NT2/D1 (cell line): ENCODE measurements around the gene RASL11A.
"Not testable (repeated sequence)": the region's sequence is repeated elsewhere in the genome, so short reads cannot be mapped to it uniquely, and the experiment has no call there.

Source experiments
- DNase-seq: peaks from one replicate; pipeline ENCODE4 v3.0.0-alpha.2; 2011; ENCODE audit warnings: low read depth, low spot score
- H3K27me3 ChIP-seq: 2 replicates; pipeline ENCODE4 v1.6.0; 2011; ENCODE audit warnings: mild to moderate bottlenecking; ENCODE audit not compliant: insufficient read length, insufficient read depth
- H3K36me3 ChIP-seq: 2 replicates; pipeline ENCODE4 v1.6.1; 2011; ENCODE audit warnings: mild to moderate bottlenecking, low read length, mixed read lengths; ENCODE audit not compliant: insufficient read depth, insufficient read length
- H3K4me1 ChIP-seq: 2 replicates; pipeline ENCODE4 v1.5.1; 2011; ENCODE audit not compliant: insufficient read depth, insufficient read length
- H3K4me3 ChIP-seq: 2 replicates; pipeline ENCODE4 v1.5.1; 2011; ENCODE audit warnings: low read depth; ENCODE audit not compliant: insufficient read length
- H3K9ac ChIP-seq: 2 replicates; pipeline ENCODE4 v1.6.0; 2011; ENCODE audit warnings: low read depth; ENCODE audit not compliant: insufficient read length
- H3K9me3 ChIP-seq: 2 replicates; pipeline ENCODE4 v1.5.1; 2011; ENCODE audit warnings: mild to moderate bottlenecking, low read length; ENCODE audit not compliant: insufficient read depth
- SUZ12 ChIP-seq: IDR thresholded peaks from 2 replicates; pipeline ENCODE4 v1.6.1; 2011; ENCODE audit not compliant: insufficient read length, insufficient read depth; ENCODE audit errors: extremely low read depth
- YY1 ChIP-seq: IDR thresholded peaks from 2 replicates; pipeline ENCODE4 v1.6.1; 2011; ENCODE audit not compliant: insufficient read length, insufficient read depth
- ZNF274 ChIP-seq: IDR thresholded peaks from 2 replicates; pipeline ENCODE4 v1.6.1; 2011; ENCODE audit warnings: mild to moderate bottlenecking, low read depth, low read length

RASL11A gene, protein sequence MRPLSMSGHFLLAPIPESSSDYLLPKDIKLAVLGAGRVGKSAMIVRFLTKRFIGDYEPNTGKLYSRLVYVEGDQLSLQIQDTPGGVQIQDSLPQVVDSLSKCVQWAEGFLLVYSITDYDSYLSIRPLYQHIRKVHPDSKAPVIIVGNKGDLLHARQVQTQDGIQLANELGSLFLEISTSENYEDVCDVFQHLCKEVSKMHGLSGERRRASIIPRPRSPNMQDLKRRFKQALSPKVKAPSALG

DNA sequence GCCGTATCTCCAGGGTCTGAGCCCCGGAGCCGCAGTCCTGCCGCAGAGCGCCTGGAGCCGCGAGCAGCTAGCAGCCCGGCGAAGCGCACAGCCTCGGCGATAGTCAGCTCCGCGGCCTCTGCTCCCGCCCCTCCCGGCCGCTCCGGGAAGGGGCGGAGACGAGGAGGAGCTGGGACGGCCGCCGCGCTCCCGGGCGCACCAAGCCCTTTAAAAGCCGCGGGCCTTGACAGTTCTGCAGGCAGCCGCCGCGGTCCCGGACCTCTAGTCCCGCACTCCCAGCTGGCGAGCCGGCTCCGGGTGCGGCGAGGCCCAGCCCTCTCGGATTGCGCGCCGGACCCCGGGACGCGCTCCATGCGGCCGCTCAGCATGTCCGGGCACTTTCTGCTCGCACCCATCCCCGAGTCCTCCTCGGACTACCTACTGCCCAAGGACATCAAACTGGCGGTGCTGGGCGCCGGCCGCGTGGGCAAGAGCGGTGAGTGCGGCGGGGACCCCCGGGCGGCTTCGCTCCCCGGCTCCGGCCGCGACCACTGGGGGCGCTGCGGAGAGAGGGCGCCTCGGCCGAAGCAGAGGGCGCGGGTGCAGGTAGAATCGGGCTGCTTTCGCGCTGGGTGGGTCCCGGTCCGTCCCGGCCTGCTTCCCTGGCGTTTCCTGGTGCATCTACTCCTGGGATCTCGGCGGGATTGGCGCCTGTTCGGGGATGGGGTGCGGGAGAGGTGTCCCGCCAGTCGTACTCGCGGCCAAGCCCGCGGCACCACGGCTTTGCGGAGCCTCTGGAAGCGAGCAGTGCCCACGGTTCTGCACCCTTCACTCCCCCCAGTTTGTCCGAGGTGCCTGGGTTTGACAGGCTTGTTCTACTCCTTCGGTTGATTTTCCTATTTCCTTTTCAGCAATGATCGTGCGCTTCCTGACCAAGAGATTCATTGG, at the start of gene RASL11A:
RASL11A (plus strand) TSS at position 237 of the 927 bp plus-strand sequence; CDS start at position 352, 115 bp downstream.
- Histone ChIP-seq H3K36me3 (no peaks in the 10 kb centered on the region), H3K9ac (peak within 1 kb of the TSS; percentile 88), H3K4me1 (peaks cover 2% of the 10 kb centered on the region), H3K4me3 (peak within 1 kb of the TSS; percentile 68), H3K27me3 (peaks cover 15% of the 10 kb centered on the region), H3K9me3 (peaks cover 7% of the 10 kb centered on the region; the same call in 1 of the 2 replicates)
- TF ChIP-seq YY1 (no peak), SUZ12 (no peak), ZNF274 (no peak)
- DNase-seq: peak; percentile 59

DNA sequence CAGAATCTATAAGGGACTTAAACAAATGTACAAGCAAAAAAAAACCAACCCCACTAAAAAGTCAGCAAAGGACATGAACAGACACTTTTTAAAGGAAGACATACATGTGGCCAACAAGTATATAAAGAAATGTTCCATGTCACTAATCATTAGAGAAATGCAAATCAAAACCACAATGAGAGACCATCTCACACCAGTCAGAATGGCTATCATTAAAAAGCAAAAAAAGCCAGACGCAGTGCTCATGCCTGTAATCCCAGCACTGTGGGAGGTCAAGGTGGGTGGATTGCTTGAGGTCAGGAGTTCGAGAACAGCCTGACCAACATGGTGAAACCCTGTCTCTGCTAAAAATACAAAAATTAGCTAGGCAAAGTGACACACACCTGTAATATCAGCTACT, 48.5 kb upstream of the RASL11A start:
- DNase-seq: not testable (repeated sequence)

DNA sequence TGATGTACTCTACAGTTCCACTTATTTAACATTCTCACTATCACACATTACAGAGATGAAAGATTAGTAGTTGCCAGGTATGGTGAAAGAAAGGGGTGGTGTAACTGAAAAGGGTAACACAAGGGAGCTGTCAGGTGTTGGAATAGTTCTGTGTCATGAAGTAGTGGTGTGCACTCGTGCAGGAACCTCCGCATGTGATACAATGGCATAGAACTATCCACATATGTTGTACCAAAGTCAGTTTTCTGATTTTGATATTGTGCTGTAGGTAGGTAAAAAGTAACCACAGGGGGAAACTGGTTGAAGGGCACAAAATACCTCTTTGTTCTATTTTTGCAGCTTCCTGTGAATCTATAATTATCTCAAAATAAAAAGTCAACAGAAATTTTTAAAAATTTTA, 43.6 kb upstream of the RASL11A start:
- H3K4me3 ChIP-seq: no peak overlapping the region
- H3K9me3 ChIP-seq: 0 out of 2 replicates have a peak, but pooled peaks cover 4% of the 10 kb centered on the region
- no peaks in the 10 kb centered on the region for H3K36me3 ChIP-seq
- DNase-seq: no peak
- no peaks in the 10 kb centered on the region for H3K27me3 ChIP-seq
- H3K4me1 ChIP-seq: no peaks in the 10 kb centered on the region
- H3K9ac ChIP-seq: no peak overlapping the region
- TF ChIP-seq SUZ12 (no peak), ZNF274 (no peak), YY1 (no peak)

More for the DNA sequence above, 48.5 kb upstream of the RASL11A start:
- H3K9me3 ChIP-seq, H3K9ac ChIP-seq, H3K36me3 ChIP-seq, H3K4me1 ChIP-seq, H3K4me3 ChIP-seq, H3K27me3 ChIP-seq: not testable (repeated sequence)

DNA sequence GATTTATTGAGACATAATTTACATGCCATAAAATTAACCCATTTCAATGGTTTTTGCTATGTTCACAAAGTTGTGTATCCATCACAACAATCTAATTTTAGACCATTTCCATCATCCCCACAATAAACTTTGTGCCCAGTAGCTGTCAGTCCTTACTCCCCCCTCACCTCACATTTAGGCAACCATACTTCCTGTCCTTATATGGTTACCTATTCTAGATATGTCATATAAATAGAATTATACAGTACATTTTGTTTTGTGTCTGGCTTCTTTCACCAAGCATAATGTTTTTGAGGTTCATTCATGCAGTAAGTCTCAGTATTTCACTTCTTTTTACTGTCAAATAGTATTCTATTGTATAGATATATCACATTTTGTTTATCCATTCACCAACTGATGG, 42.5 kb upstream of the RASL11A start:
- Histone ChIP-seq H3K9ac (no peak overlapping the region), H3K4me1 (no peaks in the 10 kb centered on the region), H3K27me3 (no peaks in the 10 kb centered on the region), H3K4me3 (no peak overlapping the region), H3K9me3 (peaks cover 4% of the 10 kb centered on the region; the same call in 1 of the 2 replicates), H3K36me3 (no peaks in the 10 kb centered on the region)
- no peak for TF ChIP-seq ZNF274
- no peak for TF ChIP-seq SUZ12
- TF ChIP-seq YY1: no peak
- no peak for DNase-seq

DNA sequence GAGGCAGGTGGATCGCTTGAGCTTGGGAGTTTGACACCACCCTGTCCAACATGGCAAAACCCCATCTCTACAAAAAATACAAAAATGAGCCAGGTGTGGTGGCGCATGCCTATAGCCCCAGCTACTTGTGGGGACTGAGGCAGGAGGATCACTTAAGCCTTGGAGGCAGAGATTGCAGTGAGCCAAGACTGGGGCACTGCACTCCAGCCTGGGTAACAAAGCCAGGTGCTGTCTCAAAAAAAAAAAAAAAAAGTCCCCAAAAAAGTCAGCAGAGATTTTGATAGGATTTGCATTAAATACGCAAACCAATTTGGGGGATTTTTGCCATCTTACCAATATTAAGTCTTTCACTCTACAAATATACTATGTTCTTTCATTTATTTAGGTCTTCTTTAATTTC, 41.0 kb upstream of the RASL11A start:
- no peaks in the 10 kb centered on the region for H3K4me1 ChIP-seq
- H3K27me3 ChIP-seq: no peaks in the 10 kb centered on the region
- peaks cover 4% of the 10 kb centered on the region; the same call in 1 of the 2 replicates for H3K9me3 ChIP-seq
- no peak for DNase-seq
- H3K9ac ChIP-seq: no peak overlapping the region
- H3K4me3 ChIP-seq: no peak overlapping the region
- TF ChIP-seq YY1 (no peak), ZNF274 (no peak), SUZ12 (no peak)
- no peaks in the 10 kb centered on the region for H3K36me3 ChIP-seq

DNA sequence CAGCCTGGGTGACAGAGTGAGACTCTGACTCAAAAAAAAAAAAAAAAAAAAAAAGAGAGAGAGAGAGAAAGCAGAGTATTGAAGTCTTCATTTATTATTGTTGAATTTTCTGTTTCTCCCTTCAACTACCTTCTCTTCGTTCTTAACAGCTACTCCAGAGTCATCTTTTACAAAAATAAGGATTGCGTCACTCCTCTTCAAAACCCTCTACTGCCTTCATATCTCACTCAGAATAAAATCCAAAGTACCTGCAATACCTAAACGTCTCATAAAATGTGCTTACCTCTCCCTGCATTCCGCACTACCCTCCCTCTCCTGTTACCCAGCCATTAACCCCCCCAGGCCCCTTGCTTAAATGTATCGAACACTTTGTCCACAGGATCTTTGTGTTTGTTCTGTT, 36.7 kb upstream of the RASL11A start:
- Histone ChIP-seq H3K4me1 (no peaks in the 10 kb centered on the region), H3K27me3 (no peaks in the 10 kb centered on the region), H3K9me3 (no peaks in the 10 kb centered on the region; the same call in 1 of the 2 replicates), H3K9ac (no peak overlapping the region), H3K36me3 (no peaks in the 10 kb centered on the region), H3K4me3 (no peak overlapping the region)
- no peak for TF ChIP-seq ZNF274
- TF ChIP-seq YY1: no peak
- no peak for TF ChIP-seq SUZ12
- no peak for DNase-seq

DNA sequence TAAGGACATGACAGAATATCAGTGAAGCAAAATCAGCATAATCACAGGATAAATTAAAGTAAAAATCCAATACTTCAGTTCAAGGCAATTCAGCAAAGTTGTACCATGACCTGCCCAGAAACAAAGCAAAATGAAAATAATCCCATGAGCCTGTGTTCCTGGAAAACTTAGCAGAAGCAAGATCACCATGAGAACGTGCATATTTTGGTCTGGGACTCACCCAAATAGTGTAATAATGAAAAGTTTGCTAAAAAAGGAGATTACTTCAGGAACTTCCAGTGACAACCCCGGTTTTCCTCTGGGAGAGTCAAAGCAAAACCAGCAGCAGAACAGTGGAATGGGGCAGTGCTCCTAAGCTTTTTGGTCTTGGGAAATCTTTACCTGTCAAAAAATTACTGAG, 34.2 kb upstream of the RASL11A start:
- no peak for DNase-seq
- TF ChIP-seq YY1 (no peak), ZNF274 (no peak), SUZ12 (no peak)
- Histone ChIP-seq H3K4me3 (no peak overlapping the region), H3K27me3 (no peaks in the 10 kb centered on the region), H3K4me1 (no peaks in the 10 kb centered on the region), H3K36me3 (no peaks in the 10 kb centered on the region), H3K9ac (no peak overlapping the region), H3K9me3 (no peaks in the 10 kb centered on the region; the same call in 1 of the 2 replicates)
